HG03139 (cell line): ENCODE results near the gene TCFL5.

Source experiments
- ATAC-seq: cut with Tn5 transposase; IDR thresholded peaks from one replicate; pipeline ENCODE4 v1.9.1; 2021; ENCODE audit not compliant: unreplicated experiment

TCFL5 gene

GRCh38 chr20:62837790-62838127 lies 23.9 kb downstream of the TCFL5 start:
- no peak for ATAC-seq

GRCh38 chr20:62836967-62837490 lies 24.6 kb downstream of the TCFL5 start:
- ATAC-seq: no peak

- no peak for ATAC-seq
These were observed 25.4 kb downstream of the TCFL5 start for GRCh38 chr20:62835931-62836861.

- ATAC-seq: no peak
These were observed 26.5 kb downstream of the TCFL5 start for GRCh38 chr20:62834967-62835730.

- no peak for ATAC-seq
These were observed 28.7 kb downstream of the TCFL5 start for GRCh38 chr20:62832951-62833391.

GRCh38 chr20:62832212-62832922 lies 29.3 kb downstream of the TCFL5 start:
- ATAC-seq: no peak

GRCh38 chr20:62831854-62832211 lies 29.8 kb downstream of the TCFL5 start:
- ATAC-seq: no peak

GRCh38 chr20:62831361-62831788 lies 30.2 kb downstream of the TCFL5 start:
- ATAC-seq: no peak

- ATAC-seq: no peak
These were observed 30.8 kb downstream of the TCFL5 start for GRCh38 chr20:62830821-62831220.

GRCh38 chr20:62830251-62830650 lies 31.4 kb downstream of the TCFL5 start:
- ATAC-seq: no peak

- no peak for ATAC-seq
These were observed 32.1 kb downstream of the TCFL5 start for GRCh38 chr20:62829231-62830230.

GRCh38 chr20:62828511-62829230 lies 33.0 kb downstream of the TCFL5 start:
- ATAC-seq: no peak

GRCh38 chr20:62828051-62828450 lies 33.6 kb downstream of the TCFL5 start:
- no peak for ATAC-seq

- no peak for ATAC-seq
These were observed 34.1 kb downstream of the TCFL5 start for GRCh38 chr20:62827311-62828038.

GRCh38 chr20:62826646-62827310 lies 34.8 kb downstream of the TCFL5 start:
- no peak for ATAC-seq

GRCh38 chr20:62825986-62826645 lies 35.5 kb downstream of the TCFL5 start:
- ATAC-seq: no peak

- no peak for ATAC-seq
These were observed 36.2 kb downstream of the TCFL5 start for GRCh38 chr20:62825333-62825985.
